Renal pelvis (tissue), 4 donors: ENCODE results near the gene TBX1. TPM values are rescaled to one million over a fixed set of nuclear protein-coding genes. Genes with fewer than 3 reads are reported as not detected.
"Not testable (repeated sequence)": the region's sequence is repeated elsewhere in the genome, so short reads cannot be mapped to it uniquely, and the experiment has no call there.

Experiments used
- DNase-seq: peaks from one replicate; pipeline ENCODE4 v3.0.0-alpha.2; 2013
- polyA plus RNA-seq, 3 donors: library from polyadenylated mRNA; unstranded; fragments of 120-200 nt; gene quantifications; one replicate each; pipeline ENCODE4 v1.2.1, GENCODE V29; 2013; ENCODE audit not compliant: insufficient read length in 3 of 3

Gene TBX1
- polyA plus RNA-seq, 3 donors = 0.53 to 1.1 (median 0.64) TPM

DNA sequence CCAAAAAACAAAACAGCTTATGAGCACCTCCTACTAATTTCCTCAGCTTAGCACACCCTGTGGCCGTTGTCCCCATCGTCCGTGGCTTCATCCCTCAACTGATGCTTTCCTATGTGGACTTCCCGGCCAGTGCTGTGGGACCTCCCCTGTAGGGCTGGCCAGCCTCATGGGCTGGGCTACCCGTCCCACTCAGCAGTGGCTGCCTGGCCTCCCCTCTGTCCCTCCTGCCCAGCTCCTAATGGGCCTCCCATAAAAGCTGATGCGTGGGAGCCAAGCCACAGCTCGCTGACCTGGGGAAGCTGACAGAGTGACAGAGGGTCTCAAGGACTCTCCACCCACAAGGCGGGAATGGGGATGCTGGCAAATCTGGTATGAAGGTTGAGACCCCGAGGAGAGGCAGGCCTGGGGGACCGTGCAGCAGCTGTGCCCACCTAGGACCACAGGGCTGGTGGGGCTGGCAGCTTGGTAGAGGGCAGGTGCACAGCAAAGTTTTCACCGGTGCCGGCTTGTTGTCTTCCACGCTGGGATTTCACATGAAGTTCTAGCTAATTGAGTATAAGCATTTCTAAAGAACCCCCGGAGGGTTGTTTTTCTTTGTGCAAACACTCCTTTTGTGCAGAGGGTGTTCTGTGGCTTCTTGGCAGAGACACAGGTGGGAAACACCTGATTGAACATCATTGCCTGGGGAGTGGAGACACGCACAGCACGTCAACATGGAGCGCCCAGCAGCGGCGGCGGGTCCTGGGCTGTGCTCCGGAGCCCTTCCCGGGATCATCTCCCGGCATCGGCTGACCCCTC is 23.2 kb downstream of the TBX1 start:
- DNase-seq = no peak

DNA sequence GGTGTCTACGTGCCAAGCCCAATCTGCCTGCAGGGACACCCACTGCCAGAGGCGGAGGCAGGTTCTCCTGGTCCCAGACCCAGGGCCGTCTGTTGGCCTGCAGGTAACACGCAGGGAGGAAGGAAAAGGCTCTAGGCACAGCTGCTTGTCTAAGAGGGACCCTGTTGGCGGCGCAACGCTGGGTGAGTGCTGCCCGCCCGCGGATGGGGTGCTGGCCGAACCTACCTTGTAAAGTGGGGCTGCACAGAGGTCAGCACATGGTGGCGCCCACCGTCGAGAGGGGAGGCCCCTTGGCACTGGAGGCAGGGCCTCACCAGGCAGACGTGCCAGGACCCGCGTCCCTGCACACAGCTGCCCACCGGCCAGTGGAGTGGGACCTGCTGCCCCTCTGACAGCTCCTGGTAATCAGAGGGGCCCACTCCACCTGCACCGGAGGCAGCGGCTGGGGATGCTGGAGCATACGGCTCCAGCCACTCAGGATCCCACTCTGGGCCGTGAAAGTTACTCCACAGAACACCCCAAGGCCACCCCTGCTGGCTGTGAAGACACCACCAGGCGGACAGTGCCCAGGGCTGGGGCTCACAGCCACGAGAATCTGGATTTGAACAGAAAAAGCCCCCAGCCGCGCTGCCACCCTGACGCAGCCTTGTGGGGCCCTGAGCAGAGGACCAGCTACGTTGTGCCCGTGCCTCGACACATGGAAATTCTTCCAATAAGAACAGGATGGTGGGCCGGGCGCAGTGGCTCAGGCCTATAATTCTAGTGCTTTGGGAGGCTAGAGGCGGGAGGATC is 24.0 kb downstream of the TBX1 start:
- no peak for DNase-seq

DNA sequence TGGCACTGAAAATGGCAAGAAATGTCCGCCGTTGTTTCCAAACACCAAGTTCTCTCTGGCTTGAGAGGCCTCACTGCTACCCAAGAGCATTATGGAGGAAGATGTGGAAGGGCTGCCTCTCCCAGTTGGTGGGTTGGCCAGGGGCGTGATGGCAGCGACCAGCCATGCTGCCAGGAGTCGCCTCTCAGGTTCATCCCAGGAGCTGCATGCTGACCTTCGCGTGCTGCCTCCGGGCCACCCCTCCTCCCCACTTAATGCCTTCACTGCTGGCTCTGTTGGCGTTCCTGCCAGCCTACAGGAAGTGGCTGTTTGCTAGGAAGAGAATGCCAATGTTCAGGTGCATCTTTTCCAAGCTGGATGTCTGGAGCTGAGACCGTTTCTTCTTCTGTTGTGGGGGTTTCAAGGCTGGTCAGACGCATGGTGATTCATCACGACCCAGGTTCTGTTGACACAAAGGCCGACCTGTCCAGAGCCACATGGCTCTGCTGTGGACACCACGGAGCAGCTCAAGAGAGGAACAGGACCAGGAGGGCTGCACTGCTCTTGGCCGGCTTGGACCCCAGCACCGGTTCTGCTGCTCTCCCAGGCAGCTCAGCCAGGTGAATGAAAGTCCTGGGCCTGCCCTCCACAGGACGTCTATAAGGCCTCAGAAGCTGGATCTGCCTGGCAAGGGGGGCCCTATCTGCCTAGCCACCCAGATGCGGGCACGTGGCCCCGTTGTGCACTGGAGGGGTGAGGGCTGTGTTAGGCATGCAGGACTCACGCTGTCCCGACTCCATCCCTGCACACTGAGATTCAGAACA is 25.1 kb downstream of the TBX1 start:
- DNase-seq = no peak

DNA sequence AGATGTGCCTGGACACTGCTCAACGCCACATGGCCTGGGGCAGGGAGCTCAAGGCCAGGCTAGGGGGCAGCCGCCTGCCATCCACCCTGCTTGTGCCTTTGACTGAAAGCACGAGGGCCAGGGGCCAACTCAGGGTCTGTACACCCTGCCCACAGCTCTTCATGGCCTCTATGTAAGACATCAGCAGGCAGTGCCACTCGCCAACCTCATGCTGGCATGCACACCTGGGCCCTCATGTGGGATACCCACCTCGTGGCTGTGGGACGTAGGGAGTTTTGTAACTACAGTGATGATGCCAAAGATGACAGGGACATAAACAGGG is 25.6 kb downstream of the TBX1 start:
- no peak for DNase-seq

DNA sequence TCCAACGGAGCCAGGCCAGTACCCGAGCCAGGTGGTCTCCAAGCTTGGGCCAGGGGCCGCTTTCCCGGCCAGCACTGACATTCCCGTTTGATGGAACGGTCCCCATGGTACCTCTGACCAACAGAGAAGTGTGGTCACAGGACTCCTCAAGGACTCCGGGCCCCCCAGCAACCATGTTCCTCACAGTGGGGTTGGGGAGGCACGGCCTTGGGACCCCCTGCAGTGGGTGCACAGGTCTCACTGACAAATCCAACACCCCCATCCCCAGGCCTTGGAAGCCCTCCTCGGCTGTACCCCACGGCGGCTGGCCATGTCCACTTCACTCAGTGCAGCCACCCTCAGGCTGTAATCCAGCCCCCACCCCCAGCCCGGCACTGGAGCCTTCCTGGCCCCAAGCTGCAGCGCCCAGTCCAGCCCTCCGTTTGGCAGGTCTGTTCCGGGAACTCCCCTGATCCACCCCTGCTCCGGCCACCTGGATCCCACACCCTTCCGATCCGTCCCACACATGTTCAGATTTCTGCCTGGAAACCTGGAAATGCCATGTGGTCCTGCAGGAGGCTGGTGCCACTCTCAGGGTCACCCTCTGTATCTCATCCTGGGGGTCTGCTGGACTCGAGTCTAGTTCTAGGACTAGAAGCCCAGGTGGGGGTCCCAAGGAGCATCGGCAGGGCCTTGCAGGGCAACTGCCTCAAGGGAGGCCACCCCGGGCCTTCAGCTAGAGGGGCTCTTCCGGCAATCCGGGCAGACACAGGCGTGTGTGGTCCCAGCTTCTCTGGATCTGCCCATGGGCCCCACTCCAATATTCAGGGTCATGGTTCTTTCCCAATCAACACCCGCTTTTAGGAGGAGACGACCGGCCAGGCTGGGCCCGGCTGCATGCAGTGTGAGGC is 26.6 kb downstream of the TBX1 start:
- no peak for DNase-seq

DNA sequence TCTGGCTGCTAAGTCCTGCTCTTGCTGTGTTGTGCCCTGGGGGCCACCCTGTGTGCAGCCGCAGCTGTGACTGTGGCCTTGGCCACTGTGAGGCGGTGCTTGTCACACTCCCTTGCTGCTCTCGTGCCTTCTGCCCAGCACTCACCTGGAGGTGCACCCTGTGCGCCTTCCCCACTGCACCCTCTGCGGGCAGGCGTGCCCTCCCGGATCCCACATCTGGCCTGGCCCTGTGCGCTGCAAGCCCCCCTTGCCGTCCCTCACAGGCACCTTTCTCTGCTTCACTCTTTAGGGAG is 27.2 kb downstream of the TBX1 start:
- no peak for DNase-seq

DNA sequence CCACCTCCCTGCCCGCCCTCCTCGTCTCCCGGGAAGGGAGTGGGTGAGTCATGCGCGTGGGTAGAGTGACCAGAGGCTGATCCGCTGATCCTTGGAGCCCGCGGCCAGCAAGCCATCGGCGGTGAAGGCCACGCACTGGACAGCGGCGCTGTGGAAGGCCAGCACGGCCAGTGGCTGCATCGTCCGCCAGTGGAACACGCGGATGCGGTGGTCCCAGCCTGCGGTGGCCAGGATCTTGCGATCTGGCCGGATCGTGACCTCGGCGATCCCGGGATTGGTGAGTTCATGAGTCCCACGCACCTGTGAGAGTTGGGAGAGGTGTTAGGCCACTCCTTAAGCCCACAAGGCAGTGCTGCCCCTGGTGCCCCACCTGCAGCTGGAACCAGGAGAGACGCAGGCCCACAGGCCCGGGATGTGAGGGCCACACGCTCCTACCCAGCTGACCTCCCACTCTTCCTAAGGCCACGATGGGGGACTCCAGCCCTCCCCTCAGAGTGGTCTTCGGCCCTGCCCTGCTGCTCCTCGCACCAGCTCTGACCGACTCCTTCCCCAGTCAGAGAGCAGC is 28.2 kb downstream of the TBX1 start:
- no peak for DNase-seq

DNA sequence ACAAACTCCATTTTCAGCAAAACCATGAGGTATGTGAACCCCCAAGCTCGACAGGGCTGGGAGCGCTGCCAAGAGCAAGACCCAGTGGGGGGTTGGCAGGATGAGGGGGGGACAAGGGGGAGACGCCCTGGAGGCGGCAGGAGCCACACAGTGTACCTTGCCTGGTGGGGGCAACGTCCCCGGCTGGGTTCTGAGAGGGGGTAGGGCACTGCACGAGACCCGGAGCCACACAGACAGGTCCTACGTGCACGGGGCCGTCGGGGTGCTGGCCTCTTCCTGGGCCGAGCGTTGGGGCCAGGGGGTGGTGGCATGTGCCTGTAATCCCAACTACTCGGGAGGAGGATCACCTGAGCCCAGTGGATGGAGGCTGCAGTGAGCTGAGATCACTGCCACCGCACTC is 28.8 kb downstream of the TBX1 start:
- DNase-seq = no peak

DNA sequence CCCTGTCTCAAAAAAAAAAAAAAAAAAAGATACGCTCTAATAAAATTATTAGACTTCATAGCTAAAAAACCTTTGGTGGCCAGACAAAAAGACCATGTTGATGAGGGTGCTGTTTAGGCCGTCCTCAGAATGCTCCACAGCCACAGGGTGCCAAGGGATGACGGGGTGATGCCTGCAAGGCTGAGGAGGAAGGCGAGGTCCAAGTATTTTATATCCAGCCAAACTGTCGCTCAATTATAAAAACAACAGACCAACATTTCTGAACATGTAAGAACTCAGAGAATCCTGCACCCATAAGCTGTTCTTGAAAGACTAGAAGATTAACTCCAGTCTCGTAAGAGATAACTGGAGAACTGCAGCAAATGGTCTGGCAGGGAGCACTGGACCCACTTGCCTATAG is 29.2 kb downstream of the TBX1 start:
- DNase-seq = no peak

DNA sequence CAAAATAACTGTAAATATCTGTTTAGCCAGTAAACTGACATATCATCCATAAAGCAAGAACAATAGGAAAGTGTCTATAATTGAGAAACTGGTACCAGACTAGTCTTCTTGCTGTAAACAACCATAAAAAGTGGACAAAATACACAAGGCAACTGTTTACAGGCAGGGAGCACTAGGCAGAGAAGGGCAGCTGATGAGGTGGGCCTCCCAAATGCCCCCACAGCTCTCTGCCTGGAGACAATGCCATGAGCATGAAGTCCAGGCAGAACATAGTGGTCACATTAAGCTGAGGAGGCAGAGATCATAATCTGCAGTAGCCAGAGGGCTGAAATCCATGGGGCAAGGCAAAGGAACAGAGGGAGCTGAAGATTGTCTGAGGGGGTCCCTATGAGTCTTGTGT is 30.7 kb downstream of the TBX1 start:
- DNase-seq = no peak

DNA sequence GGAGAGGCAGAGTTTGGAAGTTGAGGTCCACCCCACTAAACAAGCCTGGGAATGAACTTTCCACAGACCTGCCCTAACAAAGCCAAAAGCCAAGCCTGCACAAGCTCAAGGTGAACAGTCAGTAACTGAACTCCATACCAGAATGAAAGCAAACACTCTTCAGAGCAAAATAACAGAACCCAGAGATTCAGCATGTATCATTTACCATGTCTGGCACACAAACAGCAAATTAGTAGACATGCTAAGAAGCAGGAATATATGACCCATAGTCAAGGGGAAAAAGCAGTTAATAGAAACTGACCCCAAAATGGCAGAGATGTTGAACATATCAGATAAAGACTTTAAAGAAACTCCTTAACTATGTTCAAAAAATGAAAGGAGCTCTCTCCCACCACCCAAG is 31.3 kb downstream of the TBX1 start:
- DNase-seq = no peak

DNA sequence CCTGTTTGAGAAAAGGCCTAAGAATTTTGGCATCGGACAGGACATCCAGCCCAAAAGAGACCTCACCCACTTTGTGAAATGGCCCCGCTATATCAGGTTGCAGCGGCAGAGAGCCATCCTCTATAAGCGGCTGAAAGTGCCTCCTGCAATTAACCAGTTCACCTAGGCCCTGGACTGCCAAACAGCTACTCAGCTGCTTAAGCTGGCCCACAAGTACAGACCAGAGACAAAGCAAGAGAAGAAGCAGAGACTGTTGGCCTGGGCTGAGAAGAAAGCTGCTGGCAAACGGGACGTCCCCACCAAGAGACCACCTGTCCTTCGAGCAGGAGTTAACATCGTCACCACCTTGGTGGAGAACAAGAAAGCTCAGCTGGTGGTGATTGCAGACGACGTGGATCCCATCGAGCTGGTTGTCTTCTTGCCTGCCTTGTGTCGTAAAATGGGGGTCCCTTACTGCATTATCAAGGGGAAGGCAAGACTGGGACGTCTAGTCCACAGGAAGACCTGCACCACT is 31.9 kb downstream of the TBX1 start:
- not testable (repeated sequence) for DNase-seq

DNA sequence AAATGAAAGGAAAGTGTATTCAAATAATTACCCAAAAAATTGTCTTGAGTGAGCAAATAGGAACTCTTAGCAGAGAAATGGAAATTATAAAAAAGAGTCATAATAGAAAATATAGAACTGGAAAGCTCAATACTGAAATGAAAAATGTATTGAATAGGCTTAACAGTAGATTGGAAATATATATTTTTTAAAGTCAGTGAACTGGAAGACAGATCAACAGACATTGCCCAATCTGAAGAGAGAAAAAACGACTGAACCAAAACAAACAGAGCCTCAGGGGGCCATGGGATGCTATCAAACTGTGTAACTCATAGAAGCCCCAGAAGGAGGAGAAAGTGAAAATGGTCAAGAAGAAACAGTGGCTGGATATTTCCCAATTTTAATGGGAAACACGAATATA is 32.6 kb downstream of the TBX1 start:
- DNase-seq = no peak

DNA sequence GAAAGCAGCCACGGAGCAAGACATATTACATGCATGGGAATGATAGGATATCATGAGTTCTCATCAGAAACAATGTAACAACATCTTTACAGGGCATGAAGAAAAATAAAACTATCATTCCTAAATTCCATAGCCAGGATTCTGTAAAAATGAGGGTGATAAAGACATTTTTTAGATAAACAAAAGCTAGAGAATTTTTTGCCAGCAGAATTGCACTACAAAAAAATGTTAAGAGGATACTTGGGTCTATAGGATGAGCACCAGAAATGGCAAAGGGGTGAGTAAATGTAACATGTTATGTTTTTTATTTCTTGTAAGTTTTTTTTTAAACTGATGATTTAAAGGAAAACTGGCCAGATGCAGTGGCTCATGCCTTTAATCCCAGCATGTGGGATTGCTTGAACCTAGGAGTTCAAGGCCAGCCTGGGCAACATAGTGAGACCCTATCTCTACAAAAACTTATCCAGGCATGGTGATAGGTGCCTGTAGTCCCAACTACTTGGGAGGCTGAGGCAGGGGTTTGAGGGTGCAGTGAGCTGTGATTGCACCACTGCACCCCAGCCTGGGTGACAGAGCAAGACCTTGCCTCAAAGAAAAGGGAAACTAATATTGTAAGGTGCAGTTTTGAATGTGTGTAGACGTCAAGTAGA is 33.2 kb downstream of the TBX1 start:
- no peak for DNase-seq

DNA sequence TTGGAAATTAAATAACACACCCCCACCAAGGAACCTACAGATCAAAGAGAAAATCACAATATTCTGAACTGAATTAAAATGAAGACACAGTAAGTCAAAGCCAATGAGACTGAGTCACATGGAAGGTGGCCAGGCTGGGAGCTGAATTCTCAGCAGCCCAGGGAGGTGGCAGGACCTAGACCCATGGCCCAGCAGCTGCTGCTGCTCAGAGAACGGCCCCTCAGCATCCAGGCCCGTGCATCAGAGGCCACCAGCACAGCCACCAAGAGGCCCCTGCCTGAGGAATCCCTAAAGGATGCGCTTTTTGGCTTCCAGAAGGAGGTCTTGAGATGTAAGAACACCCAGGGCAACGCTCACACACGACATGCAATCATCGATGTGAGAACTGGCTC is 35.0 kb downstream of the TBX1 start:
- no peak for DNase-seq

DNA sequence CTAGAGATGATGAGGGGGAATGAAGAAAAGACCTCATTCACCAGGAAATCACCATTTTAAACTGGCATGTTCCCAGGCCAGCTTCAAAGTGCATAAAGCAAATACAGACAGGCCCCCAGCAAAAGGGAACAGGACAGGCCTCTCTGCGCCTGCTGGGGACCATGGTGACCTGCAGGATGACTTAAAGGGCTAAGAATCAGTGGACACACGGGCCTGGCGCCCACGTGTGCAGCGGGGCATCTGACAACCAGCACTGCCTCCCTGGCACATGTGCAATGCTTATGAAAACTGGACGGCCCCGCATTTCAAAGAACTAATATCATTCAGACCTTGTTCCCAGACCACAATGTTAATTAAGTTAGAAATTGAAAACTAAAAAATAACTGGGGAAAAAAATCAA is 35.6 kb downstream of the TBX1 start:
- no peak for DNase-seq

DNA sequence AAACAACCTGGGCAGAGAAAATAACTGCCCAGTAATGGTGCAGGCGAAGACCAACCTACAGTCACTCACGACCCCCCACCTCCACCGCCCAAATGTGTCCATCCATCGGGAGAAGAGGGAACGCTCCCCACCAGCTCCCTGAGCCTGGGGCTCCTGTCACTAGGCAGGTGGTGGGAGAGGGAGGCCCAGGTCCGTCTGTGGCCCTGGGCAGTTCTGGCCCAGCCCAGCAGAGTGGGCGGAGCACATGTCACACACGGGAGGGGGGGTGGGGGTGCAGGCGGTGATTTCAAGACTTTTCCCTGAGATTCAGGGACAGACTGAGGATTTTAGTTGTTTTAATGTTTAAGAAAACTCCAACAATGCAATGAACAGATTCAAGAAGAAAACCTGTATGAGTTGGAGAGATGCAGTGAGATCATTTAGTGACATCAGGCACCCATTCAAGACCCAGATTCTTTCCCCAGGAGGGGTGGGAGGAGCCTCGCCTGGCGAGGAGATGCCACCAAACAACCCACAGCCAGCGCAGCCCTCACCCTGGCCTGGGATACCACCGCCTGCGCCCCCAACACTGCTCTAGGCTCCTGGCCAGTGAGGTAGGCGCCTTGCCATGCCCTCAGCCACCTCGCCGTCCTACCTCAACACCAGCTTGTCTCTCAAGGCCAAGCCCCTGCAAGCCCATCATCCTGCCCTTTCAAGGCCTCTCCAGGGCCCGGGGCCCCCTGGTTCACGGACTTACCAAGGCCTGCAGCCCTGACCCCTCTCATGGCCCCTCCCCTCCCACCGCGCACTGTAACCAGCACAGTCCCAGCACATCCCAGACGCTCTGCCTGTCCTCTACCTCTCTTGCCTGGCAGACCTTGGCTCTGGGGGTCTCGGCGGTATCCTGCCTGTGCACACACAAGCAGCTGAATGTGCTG is 36.8 kb downstream of the TBX1 start:
- DNase-seq = no peak

DNA sequence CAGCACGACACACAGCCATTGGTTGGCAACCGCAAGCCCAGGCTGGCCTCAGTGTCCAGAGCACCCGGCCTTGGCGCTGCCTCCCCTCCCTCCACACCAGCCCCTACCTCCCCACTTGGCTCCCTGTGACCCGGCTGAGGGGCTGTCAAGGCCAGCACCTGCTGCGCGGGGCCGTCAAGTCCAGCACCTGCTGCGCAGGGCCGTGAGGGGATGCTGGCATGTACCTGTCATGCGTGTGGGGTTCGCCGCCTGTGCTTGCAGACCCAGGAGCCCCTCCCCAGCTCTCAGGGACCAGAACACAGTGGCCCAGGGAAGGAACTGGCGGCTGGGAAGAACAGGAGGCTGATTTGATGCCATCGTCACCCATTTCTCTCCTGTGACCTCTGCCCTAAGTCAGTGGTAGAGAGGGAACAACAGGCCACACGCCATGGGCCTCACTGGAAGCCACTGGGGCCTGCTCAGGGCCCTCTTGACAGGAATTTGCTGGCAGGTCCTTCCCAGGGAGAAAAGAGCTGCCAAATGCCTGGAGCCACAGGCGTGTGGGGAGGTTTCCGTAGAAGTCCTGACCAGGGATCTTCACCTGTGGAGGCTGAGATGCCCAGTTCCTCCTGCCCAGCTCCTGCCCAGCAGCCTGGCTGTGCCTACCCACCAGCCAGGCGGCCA is 37.6 kb downstream of the TBX1 start:
- no peak for DNase-seq

DNA sequence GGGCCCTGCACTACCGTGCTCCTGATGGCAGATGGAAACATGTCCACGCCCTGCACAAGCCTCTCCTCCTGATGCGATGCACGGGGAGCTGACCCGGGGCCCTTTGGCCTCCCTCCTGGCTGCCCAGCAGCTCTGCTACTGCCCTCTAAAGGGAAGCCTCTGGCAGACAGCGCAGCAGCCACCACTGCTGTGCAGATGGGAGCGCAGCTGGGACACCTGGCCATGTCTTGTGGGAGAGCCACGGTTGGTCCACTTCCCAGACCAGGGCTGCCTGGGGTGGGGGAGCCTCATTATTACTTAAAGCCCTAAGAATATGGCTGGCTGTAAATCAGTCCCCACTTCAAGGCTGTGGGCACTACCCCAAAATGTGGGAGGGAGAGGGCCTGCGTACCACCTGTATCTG is 38.3 kb downstream of the TBX1 start:
- DNase-seq = no peak
